GM19463 (cell line): ENCODE measurements around the gene ANP32B.
"Not testable (repeated sequence)": the region's sequence is repeated elsewhere in the genome, so short reads cannot be mapped to it uniquely, and the experiment has no call there.

Experiments
- ATAC-seq: cut with Tn5 transposase; IDR thresholded peaks from one replicate; pipeline ENCODE4 v1.9.1; 2021; ENCODE audit warnings: mild to moderate bottlenecking, moderate library complexity; ENCODE audit not compliant: unreplicated experiment

ANP32B gene

GRCh38 chr9:97982683-97983588, at the start of gene ANP32B:
ANP32B (plus strand) TSS chr9:97983341; CDS start chr9:97983556, 215 bp downstream.
- peak; percentile 63 for ATAC-seq

- no peak for ATAC-seq
These were observed 48.6 kb upstream of the ANP32B start for GRCh38 chr9:97934321-97935115.

DNA sequence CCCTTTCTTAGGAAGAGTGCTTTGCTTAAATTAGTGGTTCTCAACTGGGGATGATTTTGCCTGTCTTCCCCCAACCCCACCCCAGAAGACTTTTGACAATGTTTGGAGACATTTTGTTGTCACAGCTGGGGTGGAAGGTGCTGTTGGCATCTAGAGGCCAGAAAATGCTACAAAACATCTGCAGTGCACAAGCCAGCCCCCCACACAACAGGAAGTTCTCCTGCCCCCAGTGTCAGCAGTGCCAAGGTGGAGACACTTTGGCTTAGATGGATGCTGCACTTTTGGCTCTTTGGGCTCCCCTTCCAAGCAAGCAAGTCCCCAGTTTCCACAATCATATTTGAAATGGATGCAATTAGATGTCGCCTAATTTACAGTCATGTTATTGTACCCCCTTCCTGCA, 47.9 kb upstream of the ANP32B start:
- no peak for ATAC-seq

- ATAC-seq, result no peak
These were observed 46.1 kb upstream of the ANP32B start for GRCh38 chr9:97936998-97937397.

- ATAC-seq, result peak; percentile 60
These were observed 45.0 kb upstream of the ANP32B start, which contains the start of gene HEMGN for GRCh38 chr9:97938081-97938644. HEMGN (minus strand) TSS chr9:97938172; CDS start chr9:97938136, 36 bp downstream.

DNA sequence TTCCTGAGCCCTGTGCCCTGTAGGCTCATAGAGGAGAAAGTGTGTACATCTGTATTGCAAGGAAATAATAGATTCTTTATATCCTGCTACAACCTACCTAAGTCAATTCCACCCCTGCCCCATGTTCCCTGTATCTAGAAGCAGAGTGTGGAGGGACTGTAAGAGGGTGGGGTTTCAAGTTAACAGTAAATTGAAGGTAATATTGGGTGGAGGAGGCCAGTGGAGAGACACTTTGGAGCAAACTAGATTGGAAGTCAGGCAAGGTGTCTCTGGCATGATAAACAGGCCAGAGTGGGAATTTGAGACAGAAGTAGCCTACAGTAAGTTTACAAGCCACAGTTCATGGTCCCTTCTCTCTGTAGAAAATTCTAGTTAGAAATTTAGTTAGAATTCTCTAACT, 42.9 kb upstream of the ANP32B start:
- ATAC-seq, result no peak

DNA sequence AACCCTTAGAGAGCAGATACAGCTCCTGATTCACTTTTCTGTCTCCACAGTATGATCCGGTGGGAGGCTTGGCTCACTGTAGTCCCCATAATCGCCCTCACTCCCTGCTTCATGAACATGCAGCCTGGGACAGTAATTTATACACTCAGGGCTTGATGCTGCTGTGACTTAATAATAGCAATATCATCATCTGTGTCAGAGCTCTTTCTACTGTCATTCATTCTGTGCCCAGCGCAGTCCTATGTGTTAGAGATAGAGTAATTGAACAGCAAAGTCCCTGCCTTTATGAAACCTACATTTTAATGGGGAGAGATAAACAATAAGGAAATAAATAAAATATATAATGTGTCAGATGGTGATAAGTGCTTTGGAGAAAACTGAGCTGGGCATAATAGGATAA, 42.4 kb upstream of the ANP32B start:
- ATAC-seq, result no peak

DNA sequence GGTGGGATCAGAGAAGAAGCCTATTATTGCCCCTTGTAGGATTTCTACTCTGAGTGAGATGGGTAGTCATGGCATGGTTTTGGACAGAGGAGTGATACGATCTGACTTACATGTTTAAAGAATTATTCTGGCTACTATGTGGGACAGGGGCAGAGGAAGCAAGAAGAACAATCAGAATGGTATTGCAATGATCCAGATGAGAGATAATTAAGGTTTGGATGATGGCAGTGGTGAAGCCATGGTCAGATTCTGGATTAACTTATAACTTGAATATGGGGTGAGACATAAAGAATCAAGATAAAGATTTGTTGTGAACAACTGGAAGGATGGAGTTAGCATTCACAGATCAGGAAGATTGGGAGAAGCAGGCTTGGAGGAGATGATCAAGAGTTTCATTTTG, 41.8 kb upstream of the ANP32B start:
- no peak for ATAC-seq

- no peak for ATAC-seq
These were observed 39.8 kb upstream of the ANP32B start for GRCh38 chr9:97943308-97943855.

GRCh38 chr9:97944612-97945011, 38.5 kb upstream of the ANP32B start:
- no peak for ATAC-seq

DNA sequence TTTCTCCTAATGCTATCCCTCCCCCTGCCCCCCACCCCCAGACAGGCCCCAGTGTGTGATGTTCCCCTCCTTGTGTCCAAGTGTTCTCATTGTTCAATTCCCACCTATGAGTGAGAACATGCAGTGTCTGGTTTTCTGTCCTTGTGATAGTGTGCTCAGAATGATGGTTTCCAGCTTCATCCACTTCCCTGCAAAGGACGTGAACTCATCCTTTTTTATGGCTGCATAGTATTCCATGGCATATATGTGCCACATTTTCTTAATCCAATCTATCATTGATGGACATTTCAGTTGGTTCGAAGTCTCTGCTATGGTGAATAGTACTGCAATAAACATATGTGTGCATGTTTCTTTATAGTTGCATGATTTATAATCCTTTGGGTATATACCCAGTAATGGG, 37.7 kb upstream of the ANP32B start:
- ATAC-seq, result not testable (repeated sequence)

DNA sequence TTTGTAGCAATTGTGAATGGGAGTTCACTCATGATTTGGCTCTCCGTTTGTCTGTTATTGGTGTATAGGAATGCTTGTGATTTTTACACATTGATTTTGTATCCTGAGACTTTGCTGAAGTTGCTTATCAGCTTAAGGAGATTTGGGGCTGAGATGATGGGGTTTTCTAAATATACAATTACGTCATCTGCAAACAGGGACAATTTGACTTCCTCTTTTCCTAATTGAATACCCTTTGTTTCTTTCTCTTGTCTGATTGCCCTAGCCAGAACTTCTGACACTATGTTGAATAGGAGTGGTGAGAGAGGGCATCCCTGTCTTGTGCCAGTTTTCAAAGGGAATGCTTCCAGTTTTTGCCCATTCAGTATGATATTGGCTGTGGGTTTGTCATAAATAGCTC, 36.0 kb upstream of the ANP32B start:
- ATAC-seq, result not testable (repeated sequence)

GRCh38 chr9:97950873-97951272, 32.3 kb upstream of the ANP32B start:
- ATAC-seq, result not testable (repeated sequence)

GRCh38 chr9:97954550-97954989, 28.6 kb upstream of the ANP32B start:
- ATAC-seq, result peak; percentile 76

- no peak for ATAC-seq
These were observed 26.8 kb upstream of the ANP32B start for GRCh38 chr9:97956331-97956730.

GRCh38 chr9:97958812-97959511, 24.2 kb upstream of the ANP32B start:
- ATAC-seq, result no peak

DNA sequence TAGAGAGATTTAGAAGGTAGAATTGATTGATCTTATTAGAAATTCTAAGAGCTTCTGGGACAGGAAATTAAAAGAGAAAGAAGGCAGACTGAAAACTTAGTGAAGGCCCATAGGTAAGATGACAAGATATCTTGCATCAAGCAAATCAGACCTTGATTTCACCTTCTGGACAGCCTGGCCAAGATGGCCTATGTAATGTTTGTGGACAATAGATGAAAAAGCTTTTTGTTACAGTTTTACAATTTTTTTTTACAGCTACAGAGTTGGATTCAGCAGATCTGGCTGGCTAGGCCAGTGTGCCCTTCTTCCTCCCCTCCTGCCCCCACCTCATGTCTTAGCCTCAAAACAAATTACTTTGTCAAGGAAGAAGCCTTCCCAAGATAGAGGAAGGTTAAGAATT, 23.6 kb upstream of the ANP32B start:
- ATAC-seq, result no peak

DNA sequence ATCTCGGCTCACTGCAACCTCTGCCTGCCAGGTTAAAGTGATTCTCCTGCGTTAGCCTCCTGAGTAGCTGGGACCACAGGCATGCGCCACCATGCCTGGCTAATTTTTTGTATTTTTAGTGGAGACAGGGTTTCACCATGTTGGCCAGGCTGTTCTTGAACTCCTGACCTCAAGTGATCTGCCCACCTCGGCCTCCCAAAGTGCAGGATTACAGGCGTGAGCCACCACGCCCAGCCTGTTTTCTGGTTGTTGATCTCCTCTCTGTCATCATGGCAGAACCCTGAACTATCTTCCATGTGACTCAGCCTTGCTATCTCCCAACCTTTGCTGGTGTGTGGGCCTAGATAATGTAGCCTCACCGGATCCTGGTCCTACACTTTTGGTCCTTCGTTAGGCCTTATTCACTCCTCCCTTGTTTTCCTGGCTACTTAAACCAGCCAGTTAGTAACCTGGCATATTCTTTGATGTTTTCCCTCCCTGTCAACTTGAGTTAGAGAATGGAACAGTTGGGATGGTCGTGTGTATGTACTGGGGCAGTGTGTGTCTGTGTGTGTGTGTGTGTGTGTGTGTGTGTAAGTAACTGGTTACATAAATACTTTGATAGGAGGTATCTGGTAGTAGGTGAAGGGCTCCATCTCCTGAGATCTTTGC, 22.3 kb upstream of the ANP32B start:
- ATAC-seq, result not testable (repeated sequence)

GRCh38 chr9:97961361-97961760, 21.8 kb upstream of the ANP32B start:
- ATAC-seq, result no peak

GRCh38 chr9:97962136-97962535, 21.0 kb upstream of the ANP32B start:
- no peak for ATAC-seq
